Endothelial cell of umbilical vein (primary cell): Measurements from ENCODE around the gene CCDC85B.

Experiments used
- GATA2 ChIP-seq: IDR thresholded peaks from 2 replicates; pipeline ENCODE4 v1.7.0; 2011; ENCODE audit warnings: low read depth, mild to moderate bottlenecking, moderate library complexity, mixed read lengths, low read length; ENCODE audit not compliant: insufficient read length, insufficient read depth
- JUN ChIP-seq: IDR thresholded peaks from 2 replicates; pipeline ENCODE4 v1.6.1; 2011; ENCODE audit warnings: borderline replicate concordance, low read depth; ENCODE audit not compliant: insufficient read length, insufficient read depth
- POLR2A ChIP-seq: IDR thresholded peaks from 2 replicates; pipeline ENCODE4 v1.6.1; 2012; ENCODE audit warnings: low read depth, mild to moderate bottlenecking, control low read depth, low read length
- POLR2AphosphoS5 ChIP-seq: IDR thresholded peaks from 2 replicates; pipeline ENCODE4 v1.6.1; 2012; ENCODE audit warnings: low read depth, mild to moderate bottlenecking, control low read depth, low read length, moderate library complexity; ENCODE audit not compliant: insufficient read depth
- TF ChIP-seq, protein P1 (sequence below), 2 donors: IDR thresholded peaks; 1 replicate in 1 of 2; 2 replicates in 1 of 2; pipeline ENCODE4 v1.5.1; 2011; ENCODE audit warnings: low read length in 2 of 2, mild to moderate bottlenecking in 2 of 2, moderate library complexity in 2 of 2, control low read depth in 1 of 2, inconsistent platforms in 1 of 2, low read depth in 1 of 2; ENCODE audit not compliant: insufficient read depth in 1 of 2; ENCODE audit errors: extremely low read depth in 1 of 2
- TF ChIP-seq, protein P2 (sequence below): IDR thresholded peaks from 2 replicates; pipeline ENCODE4 v1.6.1; 2011; ENCODE audit not compliant: insufficient read depth, insufficient read length

DNA sequence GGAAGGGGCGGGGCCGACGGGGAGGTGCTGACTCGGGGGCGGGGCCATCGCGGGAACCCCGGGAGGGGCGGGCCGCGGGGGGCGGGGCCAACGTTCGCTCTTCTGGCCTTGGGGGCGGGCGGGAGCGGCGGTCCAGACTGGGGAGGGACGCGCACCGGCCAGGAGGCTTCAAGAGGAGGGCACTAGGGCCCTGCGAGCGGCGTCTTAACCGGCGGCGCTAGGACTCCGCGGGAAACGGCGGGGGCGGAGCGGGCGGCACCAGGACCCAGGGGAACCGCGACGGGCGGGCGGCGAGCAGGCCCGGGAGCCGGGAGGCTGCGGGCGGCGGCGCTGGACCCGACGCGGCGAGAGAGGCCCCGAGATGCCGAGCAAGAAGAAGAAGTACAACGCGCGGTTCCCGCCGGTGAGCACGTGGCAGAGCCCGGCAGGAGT is 28.7 kb downstream of the CCDC85B start, which contains the start of gene DRAP1:
- TF ChIP-seq, protein P1, sequence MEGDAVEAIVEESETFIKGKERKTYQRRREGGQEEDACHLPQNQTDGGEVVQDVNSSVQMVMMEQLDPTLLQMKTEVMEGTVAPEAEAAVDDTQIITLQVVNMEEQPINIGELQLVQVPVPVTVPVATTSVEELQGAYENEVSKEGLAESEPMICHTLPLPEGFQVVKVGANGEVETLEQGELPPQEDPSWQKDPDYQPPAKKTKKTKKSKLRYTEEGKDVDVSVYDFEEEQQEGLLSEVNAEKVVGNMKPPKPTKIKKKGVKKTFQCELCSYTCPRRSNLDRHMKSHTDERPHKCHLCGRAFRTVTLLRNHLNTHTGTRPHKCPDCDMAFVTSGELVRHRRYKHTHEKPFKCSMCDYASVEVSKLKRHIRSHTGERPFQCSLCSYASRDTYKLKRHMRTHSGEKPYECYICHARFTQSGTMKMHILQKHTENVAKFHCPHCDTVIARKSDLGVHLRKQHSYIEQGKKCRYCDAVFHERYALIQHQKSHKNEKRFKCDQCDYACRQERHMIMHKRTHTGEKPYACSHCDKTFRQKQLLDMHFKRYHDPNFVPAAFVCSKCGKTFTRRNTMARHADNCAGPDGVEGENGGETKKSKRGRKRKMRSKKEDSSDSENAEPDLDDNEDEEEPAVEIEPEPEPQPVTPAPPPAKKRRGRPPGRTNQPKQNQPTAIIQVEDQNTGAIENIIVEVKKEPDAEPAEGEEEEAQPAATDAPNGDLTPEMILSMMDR (IDR thresholded peaks at IDR 0.05; ENCODE audit: extremely low read depth in 1 of 2, insufficient read depth in 1 of 2, low read depth in 1 of 2, low read length in 2 of 2), result no peak
- TF ChIP-seq POLR2AphosphoS5 (peak; percentile 67), POLR2A (peak; percentile 23), JUN (no peak), GATA2 (no peak)
- TF ChIP-seq, protein P2, sequence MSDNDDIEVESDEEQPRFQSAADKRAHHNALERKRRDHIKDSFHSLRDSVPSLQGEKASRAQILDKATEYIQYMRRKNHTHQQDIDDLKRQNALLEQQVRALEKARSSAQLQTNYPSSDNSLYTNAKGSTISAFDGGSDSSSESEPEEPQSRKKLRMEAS, result peak; percentile 12
